OCI-LY7 (cell line): ENCODE results near the gene ANKRD17. TPM values are rescaled to one million over a fixed set of nuclear protein-coding genes. Genes with fewer than 3 reads are reported as not detected.

Experiments used
- BruUV-seq: library from RNA; stranded (reverse); fragments of 400-500 nt; replicated peaks from 2 replicates; lab custom pipeline; 2021; lab: Mats Ljungman, UMichigan
- CTCF ChIA-PET: fragments of 300-600 bp; sonication (Branson Sonifier 250); formaldehyde crosslinking; loops from one replicate; lab custom pipeline; 2022; ENCODE audit warnings: antibody characterized with exemption; ENCODE audit not compliant: unreplicated experiment; lab: Charles Lee
- POLR2A ChIA-PET: fragments of 300-600 bp; sonication (Branson Sonifier 250); formaldehyde crosslinking; loops from one replicate; lab custom pipeline; 2022; ENCODE audit warnings: antibody characterized with exemption; lab: Charles Lee
- DNase-seq: peaks from one replicate; pipeline ENCODE4 v3.0.0-alpha.2; 2015; ENCODE audit warnings: low spot score
- H2AFZ ChIP-seq: fragments of 200-600 bp; sonication (generic), shearing (Covaris generic); 2 replicates; pipeline ENCODE4 v1.6.1; 2014; ENCODE audit warnings: mild to moderate bottlenecking, antibody characterized with exemption, low read length, moderate library complexity
- H3K27ac ChIP-seq: fragments of 200-600 bp; sonication (generic); 2 replicates; pipeline ENCODE4 v1.5.1; 2014; ENCODE audit warnings: mixed run types, low read depth, mild to moderate bottlenecking, moderate library complexity, low read length, inconsistent platforms; ENCODE audit not compliant: poor library complexity, severe bottlenecking
- H3K36me3 ChIP-seq: fragments of 200-600 bp; sonication (generic); 2 replicates; pipeline ENCODE4 v1.6.1; 2014; ENCODE audit warnings: mild to moderate bottlenecking, antibody characterized with exemption, low read length, moderate library complexity, mixed read lengths; ENCODE audit not compliant: insufficient read depth
- H3K4me1 ChIP-seq: fragments of 200-600 bp; sonication (generic); 2 replicates; pipeline ENCODE4 v1.5.1; 2014; ENCODE audit warnings: mild to moderate bottlenecking, low read length; ENCODE audit not compliant: insufficient read depth, poor library complexity, severe bottlenecking
- H3K4me2 ChIP-seq: fragments of 200-600 bp; sonication (generic); 2 replicates; pipeline ENCODE4 v1.6.1; 2014; ENCODE audit warnings: mild to moderate bottlenecking, low read length
- H3K4me3 ChIP-seq: fragments of 200-600 bp; sonication (generic); 2 replicates; pipeline ENCODE4 v1.5.1; 2014; ENCODE audit warnings: mild to moderate bottlenecking, low read depth, low read length; ENCODE audit not compliant: poor library complexity, severe bottlenecking
- H3K79me2 ChIP-seq: fragments of 200-600 bp; sonication (generic); 2 replicates; pipeline ENCODE4 v1.6.1; 2016; ENCODE audit warnings: low read depth, mild to moderate bottlenecking, low read length, moderate library complexity, mixed read lengths; ENCODE audit not compliant: insufficient read depth
- H3K9me2 ChIP-seq: fragments of 200-600 bp; sonication (generic); 2 replicates; pipeline ENCODE4 v1.6.1; 2016; ENCODE audit warnings: mild to moderate bottlenecking, low read length, mixed read lengths; ENCODE audit not compliant: insufficient read depth
- H3K9me3 ChIP-seq: fragments of 200-600 bp; sonication (generic); 2 replicates; pipeline ENCODE4 v1.6.1; 2014; ENCODE audit warnings: mild to moderate bottlenecking, mixed run types, low read length, mixed read lengths
- H4K20me1 ChIP-seq: fragments of 200-600 bp; sonication (generic); 2 replicates; pipeline ENCODE4 v1.6.1; 2014; ENCODE audit warnings: mild to moderate bottlenecking, antibody characterized with exemption, low read length, moderate library complexity, mixed read lengths; ENCODE audit not compliant: insufficient read depth
- CTCF ChIP-seq: fragments of 200-600 bp; sonication (generic); conservative IDR thresholded peaks from 2 replicates; pipeline ENCODE4 v1.5.1; 2014; ENCODE audit warnings: mild to moderate bottlenecking, antibody characterized with exemption, low read length, moderate library complexity, mixed read lengths
- EZH2phosphoT487 ChIP-seq: fragments of 200-600 bp; sonication (generic); IDR thresholded peaks from 2 replicates; pipeline ENCODE4 v1.6.1; 2018; ENCODE audit warnings: low read depth, borderline replicate concordance, mild to moderate bottlenecking, mixed run types, antibody characterized with exemption, low read length, moderate library complexity, mixed read lengths
- intact Hi-C: fragments of 100-400 bp; cut with micrococcal nuclease; formaldehyde crosslinking; loops from one replicate; pipeline ENCODE4 v1.10.0; 2022; ENCODE audit not compliant: unreplicated experiment
- total RNA-seq, 2 experiments: library from RNA; depleted of rRNA in 1 of 2; stranded (reverse); fragments of >200 nt in 1 of 2; shearing (Covaris generic) in 1 of 2; gene quantifications; 2 replicates each; pipeline ENCODE4 v1.2.3, GENCODE V29; 2014 to 2022

Gene ANKRD17
- total RNA-seq, 2 experiments from 2014 or later, result 39.4 to 77.4 TPM

- no peak overlapping the region for H3K27ac ChIP-seq
- H3K36me3 ChIP-seq, result peaks cover 97% of the 10 kb centered on the region
- H3K9me3 ChIP-seq, result no peaks in the 10 kb centered on the region
- TF ChIP-seq CTCF (no peak), EZH2phosphoT487 (no peak)
- no peak overlapping the region for H3K4me2 ChIP-seq
- DNase-seq, result no peak
- H3K9me2 ChIP-seq, result no peaks in the 10 kb centered on the region
- POLR2A ChIA-PET, result interaction anchor here (0.7 to 4.0 kb wide), 5 partner anchors 9 to 174 kb away, joined by 3 to 16 read pairs (median 5); partner anchors contain the start of gene COX18
- no TSS peak for BruUV-seq
- H2AFZ ChIP-seq, result no peak overlapping the region
- no peaks in the 10 kb centered on the region for H4K20me1 ChIP-seq
- no peak overlapping the region for H3K4me3 ChIP-seq
- peaks cover 2% of the 10 kb centered on the region for H3K4me1 ChIP-seq
- intact Hi-C loops, result no loop called here
- peaks cover 42% of the 10 kb centered on the region for H3K79me2 ChIP-seq
- CTCF ChIA-PET, result no interaction called here
Observed at GRCh38 chr4:73080789-73081188, 177.8 kb downstream of the ANKRD17 start.

- H3K4me1 ChIP-seq, result no peaks in the 10 kb centered on the region
- H3K4me2 ChIP-seq, result no peak overlapping the region
- intact Hi-C loops, result no loop called here
- H2AFZ ChIP-seq, result no peak overlapping the region
- H3K9me3 ChIP-seq, result no peaks in the 10 kb centered on the region
- DNase-seq, result no peak
- no peak overlapping the region for H3K27ac ChIP-seq
- ChIA-PET POLR2A (interaction anchor here (0.5 kb wide), 1 partner anchor 44 kb away, joined by 3 read pairs; no protein-coding TSS in a partner anchor), CTCF (no interaction called here)
- no peaks in the 10 kb centered on the region for H4K20me1 ChIP-seq
- TF ChIP-seq EZH2phosphoT487 (no peak), CTCF (no peak)
- no peak overlapping the region for H3K4me3 ChIP-seq
- H3K36me3 ChIP-seq, result peaks cover 91% of the 10 kb centered on the region
- BruUV-seq, result TSS peak; percentile 65
- no peaks in the 10 kb centered on the region for H3K9me2 ChIP-seq
- peaks cover 10% of the 10 kb centered on the region for H3K79me2 ChIP-seq
Observed at GRCh38 chr4:73075832-73076231, 182.8 kb downstream of the ANKRD17 start.

- TF ChIP-seq EZH2phosphoT487 (no peak), CTCF (no peak)
- ChIA-PET POLR2A (interaction anchor here (0.9 to 2.8 kb wide), 8 partner anchors 11 to 547 kb away, joined by 3 to 20 read pairs (median 4); partner anchors contain the start of gene ANKRD17), CTCF (interaction anchor here (0.5 kb wide), 1 partner anchor 43 kb away, joined by 3 read pairs; no protein-coding TSS in a partner anchor)
- H3K9me3 ChIP-seq, result no peaks in the 10 kb centered on the region
- H3K4me2 ChIP-seq, result peak overlapping the region; percentile 93
- H3K27ac ChIP-seq, result peak overlapping the region; percentile 93
- peaks cover 15% of the 10 kb centered on the region for H3K4me1 ChIP-seq
- H2AFZ ChIP-seq, result peak overlapping the region; percentile 92
- TSS peak; percentile 98 for BruUV-seq
- H3K36me3 ChIP-seq, result peaks cover 61% of the 10 kb centered on the region
- no peak for DNase-seq
- H4K20me1 ChIP-seq, result no peaks in the 10 kb centered on the region
- H3K9me2 ChIP-seq, result no peaks in the 10 kb centered on the region
- H3K4me3 ChIP-seq, result peak overlapping the region; percentile 81
- intact Hi-C loops, result no loop called here
- peaks cover 18% of the 10 kb centered on the region; the same call in 1 of the 2 replicates for H3K79me2 ChIP-seq
Observed at GRCh38 chr4:73070074-73070390, 188.6 kb downstream of the ANKRD17 start.
